ENCODE data around the gene CRY2. TPM values are rescaled to one million over a fixed set of nuclear protein-coding genes. Genes with fewer than 3 reads are reported as not detected.

CRY2 gene
- total RNA-seq, 1 donor = 14.7 TPM

DNA sequence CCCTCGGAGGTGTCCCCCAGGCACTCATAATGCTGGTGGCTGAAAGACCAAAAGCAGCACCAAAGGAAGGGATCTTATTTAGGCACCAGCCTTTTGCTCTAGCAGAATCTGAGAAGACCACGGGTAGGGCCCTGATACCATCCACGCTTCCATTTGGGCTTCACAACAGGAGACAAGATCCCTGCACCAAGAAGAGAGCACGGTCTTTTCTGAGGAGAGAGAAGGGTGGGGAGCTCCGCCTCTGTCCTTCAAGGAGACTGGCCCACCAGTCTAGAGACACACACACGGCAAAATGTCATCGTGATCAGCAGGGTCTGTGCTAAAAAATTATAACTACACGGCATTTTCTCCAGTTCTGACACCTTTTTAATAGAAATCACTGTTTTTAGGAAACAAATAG, 84.9 kb downstream of the CRY2 start:
- no peak for DNase-seq (ENCODE audit: low read depth)
- H3K4me3 ChIP-seq (ENCODE audit: low read depth, low read length) = no peak overlapping the region
- TF ChIP-seq, protein P1, sequence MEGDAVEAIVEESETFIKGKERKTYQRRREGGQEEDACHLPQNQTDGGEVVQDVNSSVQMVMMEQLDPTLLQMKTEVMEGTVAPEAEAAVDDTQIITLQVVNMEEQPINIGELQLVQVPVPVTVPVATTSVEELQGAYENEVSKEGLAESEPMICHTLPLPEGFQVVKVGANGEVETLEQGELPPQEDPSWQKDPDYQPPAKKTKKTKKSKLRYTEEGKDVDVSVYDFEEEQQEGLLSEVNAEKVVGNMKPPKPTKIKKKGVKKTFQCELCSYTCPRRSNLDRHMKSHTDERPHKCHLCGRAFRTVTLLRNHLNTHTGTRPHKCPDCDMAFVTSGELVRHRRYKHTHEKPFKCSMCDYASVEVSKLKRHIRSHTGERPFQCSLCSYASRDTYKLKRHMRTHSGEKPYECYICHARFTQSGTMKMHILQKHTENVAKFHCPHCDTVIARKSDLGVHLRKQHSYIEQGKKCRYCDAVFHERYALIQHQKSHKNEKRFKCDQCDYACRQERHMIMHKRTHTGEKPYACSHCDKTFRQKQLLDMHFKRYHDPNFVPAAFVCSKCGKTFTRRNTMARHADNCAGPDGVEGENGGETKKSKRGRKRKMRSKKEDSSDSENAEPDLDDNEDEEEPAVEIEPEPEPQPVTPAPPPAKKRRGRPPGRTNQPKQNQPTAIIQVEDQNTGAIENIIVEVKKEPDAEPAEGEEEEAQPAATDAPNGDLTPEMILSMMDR (IDR thresholded peaks at IDR 0.05; ENCODE audit: insufficient read depth, low read depth, low read length) = no peak

Other genes with a start within 250 kb of the CRY2 start
- gene CHST1, start 181.9 kb upstream of the CRY2 start, total RNA-seq = 0.43 and 0.97 TPM in 2 replicates
- gene SLC35C1, start 42.3 kb upstream of the CRY2 start, total RNA-seq = 14.2 and 14.5 TPM in 2 replicates
- 6.5 and 6.8 TPM in 2 replicates for gene MAPK8IP1, start 38.2 kb downstream of the CRY2 start, total RNA-seq
- 0.43 and 0.64 TPM in 2 replicates for gene FREY1, start 59.8 kb downstream of the CRY2 start, total RNA-seq
- gene PEX16, start 70.4 kb downstream of the CRY2 start, total RNA-seq = 24.6 and 28.3 TPM in 2 replicates
- gene LARGE2, start 75.2 kb downstream of the CRY2 start, total RNA-seq = not detected in 2 replicates